HFFc6 (cell line): Measurements from ENCODE around the gene FHIT. TPM values are rescaled to one million over a fixed set of nuclear protein-coding genes. Genes with fewer than 3 reads are reported as not detected.

Source experiments
- DNase-seq: peaks from one replicate; pipeline ENCODE4 v3.0.0-alpha.2; 2018
- H3K27ac Mint-ChIP-seq: 2 replicates; pipeline ENCODE4 v1.8.0; 2020; ENCODE audit warnings: mild to moderate bottlenecking, mixed read lengths
- H3K27me3 Mint-ChIP-seq: 2 replicates; pipeline ENCODE4 v1.8.0; 2021; ENCODE audit warnings: mild to moderate bottlenecking, moderate library complexity, mixed read lengths; ENCODE audit not compliant: insufficient read depth
- H3K36me3 Mint-ChIP-seq: 2 replicates; pipeline ENCODE4 v1.8.0; 2021; ENCODE audit warnings: low read depth, mixed read lengths
- H3K4me1 Mint-ChIP-seq: 2 replicates; pipeline ENCODE4 v1.8.0; 2020; ENCODE audit warnings: low read depth, mixed read lengths
- H3K4me3 Mint-ChIP-seq: 2 replicates; pipeline ENCODE4 v1.8.0; 2020; ENCODE audit warnings: mild to moderate bottlenecking, moderate library complexity, mixed read lengths
- H3K9me3 Mint-ChIP-seq: 2 replicates; pipeline ENCODE4 v1.8.0; 2020; ENCODE audit warnings: mild to moderate bottlenecking, mixed read lengths
- CTCF ChIP-seq: fragments of 200-600 bp; sonication (generic); IDR thresholded peaks from 2 replicates; pipeline ENCODE4 v1.5.0; 2021; ENCODE audit warnings: antibody characterized with exemption, mild to moderate bottlenecking
- total RNA-seq, 6 experiments: library from RNA; stranded (reverse); fragmentation: NEBNext Ultra II Directional; extraction: Animal tissue kit (Norgen Biotek cat#: 25700); gene quantifications; 2 replicates in 1 of 6; 3 replicates in 5 of 6; pipeline ENCODE4 v1.2.3, GENCODE V29; 2021

The FHIT gene
- total RNA-seq, 6 experiments from 2014 or later, result 0.33 to 0.38 TPM; not detected in 4

DNA sequence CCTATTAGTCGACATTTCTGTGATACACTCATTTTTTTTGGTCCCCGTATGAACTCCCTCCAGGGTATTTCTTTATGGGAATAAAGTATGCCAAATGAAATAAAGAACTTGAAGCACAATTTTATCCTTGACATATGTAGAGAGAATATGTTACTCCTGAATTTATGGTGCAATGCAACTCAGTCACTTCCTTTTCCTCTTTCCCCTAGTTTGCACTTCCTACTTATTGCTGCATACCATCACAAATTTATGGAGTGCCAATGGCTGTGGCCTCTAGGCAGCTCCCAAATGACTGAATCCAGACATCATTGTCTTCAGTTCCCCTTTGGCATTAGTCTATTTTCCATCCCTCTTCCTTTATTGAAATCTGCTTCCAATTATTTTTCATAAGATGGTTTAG, 403.5 kb downstream of the FHIT start:
- no peak for TF ChIP-seq CTCF
- DNase-seq, result no peak
- Mint-ChIP-seq H3K36me3 (no peaks in the 10 kb centered on the region), H3K27ac (no peak overlapping the region), H3K4me1 (no peaks in the 10 kb centered on the region), H3K4me3 (no peak overlapping the region), H3K9me3 (peaks cover 4% of the 10 kb centered on the region; the same call in 1 of the 2 replicates), H3K27me3 (no peaks in the 10 kb centered on the region)

GRCh38 chr3:60844256-60844655, 407.0 kb downstream of the FHIT start:
- TF ChIP-seq CTCF, result no peak
- H3K9me3 Mint-ChIP-seq, result peaks cover 4% of the 10 kb centered on the region; the same call in 1 of the 2 replicates

GRCh38 chr3:60841355-60841754, 409.9 kb downstream of the FHIT start:
- Mint-ChIP-seq H3K9me3 (no peaks in the 10 kb centered on the region; the same call in 1 of the 2 replicates), H3K27me3 (no peaks in the 10 kb centered on the region; the same call in 1 of the 2 replicates), H3K4me3 (no peak overlapping the region), H3K36me3 (no peaks in the 10 kb centered on the region), H3K27ac (no peak overlapping the region), H3K4me1 (no peaks in the 10 kb centered on the region)
- no peak for DNase-seq
- no peak for TF ChIP-seq CTCF

More at GRCh38 chr3:60844256-60844655, 407.0 kb downstream of the FHIT start:
- H3K4me3 Mint-ChIP-seq, result no peak overlapping the region
- no peaks in the 10 kb centered on the region for H3K27me3 Mint-ChIP-seq
- DNase-seq, result no peak
- no peaks in the 10 kb centered on the region for H3K36me3 Mint-ChIP-seq
- no peak overlapping the region for H3K27ac Mint-ChIP-seq
- no peaks in the 10 kb centered on the region for H3K4me1 Mint-ChIP-seq

DNA sequence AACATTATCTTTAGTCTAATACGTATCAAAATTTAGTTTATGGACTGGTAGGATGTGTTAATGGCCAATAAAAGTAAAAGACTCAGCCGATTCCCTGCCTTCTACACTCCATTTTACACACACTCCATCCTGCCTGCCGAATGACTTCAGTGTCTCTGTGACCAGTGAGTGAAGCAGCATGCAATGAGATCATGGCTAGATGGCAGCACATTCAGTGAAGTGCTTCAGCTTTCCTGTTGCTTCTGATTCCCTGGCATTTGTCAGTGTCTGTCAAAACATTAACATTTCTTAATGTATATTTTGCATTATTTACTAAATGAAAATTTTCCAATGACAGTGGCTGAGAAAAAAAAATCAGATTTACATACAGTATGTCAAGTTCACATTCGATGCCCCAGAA, 412.0 kb downstream of the FHIT start:
- Mint-ChIP-seq H3K27ac (no peak overlapping the region), H3K4me3 (no peak overlapping the region), H3K4me1 (no peaks in the 10 kb centered on the region), H3K36me3 (no peaks in the 10 kb centered on the region), H3K27me3 (no peaks in the 10 kb centered on the region; the same call in 1 of the 2 replicates), H3K9me3 (no peaks in the 10 kb centered on the region; the same call in 1 of the 2 replicates)
- no peak for TF ChIP-seq CTCF
- no peak for DNase-seq

DNA sequence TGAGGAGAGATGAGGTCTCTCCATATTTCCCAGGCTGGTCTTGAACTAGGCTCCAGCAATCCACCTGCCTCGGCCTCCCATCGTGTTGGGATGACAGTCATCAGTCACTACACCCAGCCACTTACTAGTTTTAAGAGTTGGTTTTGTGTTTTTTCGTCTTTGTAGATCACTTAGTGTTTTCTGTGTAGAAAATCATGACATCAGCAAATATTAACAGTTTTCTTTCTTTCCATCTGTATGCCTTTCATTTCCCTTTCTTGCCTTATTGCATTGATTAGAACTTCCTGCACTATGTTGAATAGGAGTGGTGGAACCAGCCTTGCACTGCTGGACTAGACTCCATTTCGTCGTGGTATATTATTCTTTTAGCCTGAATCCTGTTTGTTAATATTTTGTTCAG, 415.5 kb downstream of the FHIT start:
- no peak overlapping the region for H3K27ac Mint-ChIP-seq
- no peaks in the 10 kb centered on the region; the same call in 1 of the 2 replicates for H3K9me3 Mint-ChIP-seq
- H3K4me3 Mint-ChIP-seq, result no peak overlapping the region
- no peaks in the 10 kb centered on the region; the same call in 1 of the 2 replicates for H3K27me3 Mint-ChIP-seq
- H3K36me3 Mint-ChIP-seq, result no peaks in the 10 kb centered on the region
- DNase-seq, result no peak
- no peaks in the 10 kb centered on the region for H3K4me1 Mint-ChIP-seq
- no peak for TF ChIP-seq CTCF

GRCh38 chr3:60829058-60829457, 422.2 kb downstream of the FHIT start:
- H3K4me3 Mint-ChIP-seq, result no peak overlapping the region
- peaks cover 5% of the 10 kb centered on the region for H3K9me3 Mint-ChIP-seq
- H3K27me3 Mint-ChIP-seq, result peaks cover 5% of the 10 kb centered on the region; the same call in 1 of the 2 replicates
- no peak for DNase-seq
- no peaks in the 10 kb centered on the region for H3K4me1 Mint-ChIP-seq
- no peak for TF ChIP-seq CTCF
- H3K27ac Mint-ChIP-seq, result no peak overlapping the region
- no peaks in the 10 kb centered on the region for H3K36me3 Mint-ChIP-seq
